ENCODE measurements around the gene ST6GALNAC1.

The ST6GALNAC1 gene

GRCh38 chr17:76643553-76644148, at the start of gene ST6GALNAC1:
ST6GALNAC1 (minus strand) TSS chr17:76643757; CDS start chr17:76643638, 119 bp downstream.
- Histone ChIP-seq H3K36me3 (ENCODE audit: low read length) (no peaks in the 10 kb centered on the region), H2AFZ (ENCODE audit: low read depth, low read length, severe bottlenecking) (no peak within 1 kb of the TSS), H3K79me2 (ENCODE audit: insufficient read depth, low read length) (no peaks in the 10 kb centered on the region), H3K4me2 (ENCODE audit: low read depth, low read length, poor library complexity, severe bottlenecking) (no peak within 1 kb of the TSS), H3K4me3 (ENCODE audit: insufficient read depth, low read length, poor library complexity, severe bottlenecking) (no peak within 1 kb of the TSS), H3K27ac (ENCODE audit: low read depth, low read length) (no peak within 1 kb of the TSS), H3F3A (ENCODE audit: insufficient read depth) (no peaks in the 10 kb centered on the region), H3K9ac (ENCODE audit: low read length) (no peak within 1 kb of the TSS), H3K9me2 (replicated peaks; ENCODE audit: insufficient read depth, low read length) (no peaks in the 10 kb centered on the region), H3K27me3 (ENCODE audit: low read length) (no peaks in the 10 kb centered on the region), H4K20me1 (ENCODE audit: low read depth, low read length) (no peaks in the 10 kb centered on the region), H3K9me3 (ENCODE audit: insufficient read depth, low read length) (no peaks in the 10 kb centered on the region)
- TF ChIP-seq CTCF (IDR thresholded peaks at IDR 0.05; ENCODE audit: insufficient read depth, low read length, poor library complexity, severe bottlenecking) (no peak), EZH2phosphoT487 (conservative IDR thresholded peaks at IDR 0.05; ENCODE audit: low read length) (no peak)

GRCh38 chr17:76691379-76692191, 48.0 kb upstream of the ST6GALNAC1 start:
- no peak overlapping the region for H3K27ac ChIP-seq (ENCODE audit: low read depth, low read length)
- H3K4me2 ChIP-seq (ENCODE audit: low read depth, low read length, poor library complexity, severe bottlenecking) = no peak overlapping the region
- H3K79me2 ChIP-seq (ENCODE audit: insufficient read depth, low read length) = no peaks in the 10 kb centered on the region
- H3K9ac ChIP-seq (ENCODE audit: low read length) = no peak overlapping the region
- no peak for TF ChIP-seq EZH2phosphoT487 (conservative IDR thresholded peaks at IDR 0.05; ENCODE audit: low read length)
- no peak for TF ChIP-seq CTCF (IDR thresholded peaks at IDR 0.05; ENCODE audit: insufficient read depth, low read length, poor library complexity, severe bottlenecking)
- no peak overlapping the region for H3K4me3 ChIP-seq (ENCODE audit: insufficient read depth, low read length, poor library complexity, severe bottlenecking)
- no peaks in the 10 kb centered on the region for H3F3A ChIP-seq (ENCODE audit: insufficient read depth)
- H3K9me3 ChIP-seq (ENCODE audit: insufficient read depth, low read length) = no peaks in the 10 kb centered on the region
- no peaks in the 10 kb centered on the region for H3K27me3 ChIP-seq (ENCODE audit: low read length)
- H4K20me1 ChIP-seq (ENCODE audit: low read depth, low read length) = no peaks in the 10 kb centered on the region
- H3K9me2 ChIP-seq (replicated peaks; ENCODE audit: insufficient read depth, low read length) = no peaks in the 10 kb centered on the region
- no peak overlapping the region for H2AFZ ChIP-seq (ENCODE audit: low read depth, low read length, severe bottlenecking)
- no peaks in the 10 kb centered on the region for H3K36me3 ChIP-seq (ENCODE audit: low read length)

- Histone ChIP-seq H3K9me3 (ENCODE audit: insufficient read depth, low read length) (no peaks in the 10 kb centered on the region), H3K9me2 (replicated peaks; ENCODE audit: insufficient read depth, low read length) (no peaks in the 10 kb centered on the region), H3K9ac (ENCODE audit: low read length) (no peak overlapping the region), H3K4me2 (ENCODE audit: low read depth, low read length, poor library complexity, severe bottlenecking) (no peak overlapping the region), H3K27me3 (ENCODE audit: low read length) (no peaks in the 10 kb centered on the region), H3F3A (ENCODE audit: insufficient read depth) (no peaks in the 10 kb centered on the region), H3K4me3 (ENCODE audit: insufficient read depth, low read length, poor library complexity, severe bottlenecking) (no peak overlapping the region), H3K36me3 (ENCODE audit: low read length) (no peaks in the 10 kb centered on the region), H3K27ac (ENCODE audit: low read depth, low read length) (no peak overlapping the region), H3K79me2 (ENCODE audit: insufficient read depth, low read length) (no peaks in the 10 kb centered on the region), H4K20me1 (ENCODE audit: low read depth, low read length) (no peaks in the 10 kb centered on the region), H2AFZ (ENCODE audit: low read depth, low read length, severe bottlenecking) (no peak overlapping the region)
- TF ChIP-seq CTCF (IDR thresholded peaks at IDR 0.05; ENCODE audit: insufficient read depth, low read length, poor library complexity, severe bottlenecking) = no peak
- no peak for TF ChIP-seq EZH2phosphoT487 (conservative IDR thresholded peaks at IDR 0.05; ENCODE audit: low read length)
Measured at GRCh38 chr17:76690596-76691280, 47.2 kb upstream of the ST6GALNAC1 start.
